OCI-LY1 (cell line): Measurements from ENCODE around the gene IRF8.
A peak's percentile ranks its signal among the peaks of the same experiment; 100 is the strongest.

Experiments
- H2AFZ ChIP-seq: fragments of 200-600 bp; sonication (generic), shearing (Covaris generic); 2 replicates; pipeline ENCODE4 v1.6.0; 2014; ENCODE audit warnings: antibody characterized with exemption, mild to moderate bottlenecking, low read length
- H3F3A ChIP-seq: fragments of 200-600 bp; sonication (generic), shearing (Covaris generic); 2 replicates; pipeline ENCODE4 v1.6.0; 2014; ENCODE audit warnings: mild to moderate bottlenecking, antibody characterized with exemption, low read length, moderate library complexity; ENCODE audit not compliant: insufficient read depth
- H3K27ac ChIP-seq: fragments of 200-600 bp; sonication (generic); 2 replicates; pipeline ENCODE4 v1.5.1; 2014; ENCODE audit warnings: low read length, mixed run types, mild to moderate bottlenecking, low read depth; ENCODE audit not compliant: poor library complexity, severe bottlenecking
- H3K27me3 ChIP-seq: fragments of 200-600 bp; sonication (generic); 2 replicates; pipeline ENCODE4 v1.6.0; 2014; ENCODE audit warnings: antibody characterized with exemption, mild to moderate bottlenecking, low read length, moderate library complexity; ENCODE audit not compliant: insufficient read depth
- H3K36me3 ChIP-seq: fragments of 200-600 bp; sonication (generic); 2 replicates; pipeline ENCODE4 v1.6.1; 2014; ENCODE audit warnings: mild to moderate bottlenecking, antibody characterized with exemption, low read length, moderate library complexity, mixed read lengths; ENCODE audit not compliant: insufficient read depth
- H3K4me1 ChIP-seq: fragments of 200-600 bp; sonication (generic); 2 replicates; pipeline ENCODE4 v1.5.1; 2014; ENCODE audit warnings: mild to moderate bottlenecking, low read length, moderate library complexity; ENCODE audit not compliant: insufficient read depth, severe bottlenecking
- H3K4me2 ChIP-seq: fragments of 200-600 bp; sonication (generic), shearing (Covaris generic); 2 replicates; pipeline ENCODE4 v1.6.1; 2014; ENCODE audit warnings: low read length
- H3K4me3 ChIP-seq: fragments of 200-600 bp; sonication (generic); 2 replicates; pipeline ENCODE4 v1.5.1; 2014; ENCODE audit warnings: low read length, low read depth, mild to moderate bottlenecking, mixed read lengths; ENCODE audit not compliant: poor library complexity, severe bottlenecking
- H3K79me2 ChIP-seq: fragments of 200-600 bp; shearing (Covaris generic); 2 replicates; pipeline ENCODE4 v1.6.1; 2016; ENCODE audit warnings: mixed run types, low read length, mixed read lengths; ENCODE audit not compliant: insufficient read depth
- H3K9ac ChIP-seq: fragments of 200-600 bp; sonication (generic), shearing (Covaris generic); 2 replicates; pipeline ENCODE4 v1.6.1; 2014; ENCODE audit warnings: mild to moderate bottlenecking, low read length, mixed read lengths
- H3K9me2 ChIP-seq: fragments of 200-600 bp; sonication (generic), shearing (Covaris generic); 2 replicates; pipeline ENCODE4 v1.6.1; 2014; ENCODE audit warnings: low read depth, mild to moderate bottlenecking, low read length, mixed read lengths
- H3K9me3 ChIP-seq: fragments of 200-600 bp; shearing (Covaris generic); 2 replicates; pipeline ENCODE4 v1.6.1; 2014; ENCODE audit warnings: low read length, mixed read lengths
- H4K20me1 ChIP-seq: fragments of 200-600 bp; sonication (generic), shearing (Covaris generic); 2 replicates; pipeline ENCODE4 v1.6.0; 2016; ENCODE audit warnings: mild to moderate bottlenecking, low read length; ENCODE audit not compliant: insufficient read depth
- EZH2 ChIP-seq: fragments of 200-600 bp; sonication (generic), shearing (Covaris generic); IDR thresholded peaks from 2 replicates; pipeline ENCODE4 v1.8.0; 2017; ENCODE audit warnings: borderline replicate concordance, mixed run types, mild to moderate bottlenecking, antibody characterized with exemption, low read length, moderate library complexity, mixed read lengths
- TF ChIP-seq, protein P1 (sequence below): fragments of 200-600 bp; sonication (generic), shearing (Covaris generic); IDR thresholded peaks from 2 replicates; pipeline ENCODE4 v1.5.1; 2017; ENCODE audit warnings: mild to moderate bottlenecking, antibody characterized with exemption, low read length, moderate library complexity, mixed read lengths

The IRF8 gene

DNA sequence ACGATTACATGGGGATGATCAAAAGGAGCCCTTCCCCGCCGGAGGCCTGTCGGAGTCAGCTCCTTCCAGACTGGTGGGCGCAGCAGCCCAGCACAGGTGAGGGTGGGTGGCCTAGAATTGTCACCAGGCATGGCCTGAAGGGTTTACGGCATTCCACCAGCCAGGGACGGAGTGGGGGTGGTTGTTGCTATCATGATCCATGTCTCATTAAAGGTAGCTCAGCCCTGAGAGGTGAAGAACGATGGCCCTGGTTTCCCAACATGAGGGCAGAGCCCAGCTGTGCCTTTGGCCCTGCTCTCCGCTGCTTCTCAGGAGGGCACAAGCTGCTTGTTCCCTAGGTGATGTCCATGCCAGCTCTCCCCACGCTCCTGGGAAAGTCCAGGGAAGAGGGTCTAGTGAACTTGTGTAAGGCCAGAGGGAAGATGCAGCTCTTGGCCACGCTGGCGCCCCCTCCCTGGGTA lies 14.2 kb downstream of the IRF8 start:
- no peaks in the 10 kb centered on the region for H3K9me3 ChIP-seq
- peak overlapping the region; percentile 56 for H3K9ac ChIP-seq
- peak overlapping the region; percentile 86 for H3K4me2 ChIP-seq
- H3K36me3 ChIP-seq = peaks cover 93% of the 10 kb centered on the region
- H4K20me1 ChIP-seq = no peaks in the 10 kb centered on the region
- no peaks in the 10 kb centered on the region for H3K27me3 ChIP-seq
- H3K4me3 ChIP-seq = peak overlapping the region; percentile 58
- H2AFZ ChIP-seq = no peak overlapping the region
- TF ChIP-seq, protein P1, sequence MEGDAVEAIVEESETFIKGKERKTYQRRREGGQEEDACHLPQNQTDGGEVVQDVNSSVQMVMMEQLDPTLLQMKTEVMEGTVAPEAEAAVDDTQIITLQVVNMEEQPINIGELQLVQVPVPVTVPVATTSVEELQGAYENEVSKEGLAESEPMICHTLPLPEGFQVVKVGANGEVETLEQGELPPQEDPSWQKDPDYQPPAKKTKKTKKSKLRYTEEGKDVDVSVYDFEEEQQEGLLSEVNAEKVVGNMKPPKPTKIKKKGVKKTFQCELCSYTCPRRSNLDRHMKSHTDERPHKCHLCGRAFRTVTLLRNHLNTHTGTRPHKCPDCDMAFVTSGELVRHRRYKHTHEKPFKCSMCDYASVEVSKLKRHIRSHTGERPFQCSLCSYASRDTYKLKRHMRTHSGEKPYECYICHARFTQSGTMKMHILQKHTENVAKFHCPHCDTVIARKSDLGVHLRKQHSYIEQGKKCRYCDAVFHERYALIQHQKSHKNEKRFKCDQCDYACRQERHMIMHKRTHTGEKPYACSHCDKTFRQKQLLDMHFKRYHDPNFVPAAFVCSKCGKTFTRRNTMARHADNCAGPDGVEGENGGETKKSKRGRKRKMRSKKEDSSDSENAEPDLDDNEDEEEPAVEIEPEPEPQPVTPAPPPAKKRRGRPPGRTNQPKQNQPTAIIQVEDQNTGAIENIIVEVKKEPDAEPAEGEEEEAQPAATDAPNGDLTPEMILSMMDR = no peak
- TF ChIP-seq EZH2 = no peak
- peak overlapping the region; percentile 94 for H3K27ac ChIP-seq
- H3F3A ChIP-seq = peaks cover 2% of the 10 kb centered on the region
- H3K9me2 ChIP-seq = no peaks in the 10 kb centered on the region
- H3K79me2 ChIP-seq = no peaks in the 10 kb centered on the region
- peaks cover 97% of the 10 kb centered on the region for H3K4me1 ChIP-seq

DNA sequence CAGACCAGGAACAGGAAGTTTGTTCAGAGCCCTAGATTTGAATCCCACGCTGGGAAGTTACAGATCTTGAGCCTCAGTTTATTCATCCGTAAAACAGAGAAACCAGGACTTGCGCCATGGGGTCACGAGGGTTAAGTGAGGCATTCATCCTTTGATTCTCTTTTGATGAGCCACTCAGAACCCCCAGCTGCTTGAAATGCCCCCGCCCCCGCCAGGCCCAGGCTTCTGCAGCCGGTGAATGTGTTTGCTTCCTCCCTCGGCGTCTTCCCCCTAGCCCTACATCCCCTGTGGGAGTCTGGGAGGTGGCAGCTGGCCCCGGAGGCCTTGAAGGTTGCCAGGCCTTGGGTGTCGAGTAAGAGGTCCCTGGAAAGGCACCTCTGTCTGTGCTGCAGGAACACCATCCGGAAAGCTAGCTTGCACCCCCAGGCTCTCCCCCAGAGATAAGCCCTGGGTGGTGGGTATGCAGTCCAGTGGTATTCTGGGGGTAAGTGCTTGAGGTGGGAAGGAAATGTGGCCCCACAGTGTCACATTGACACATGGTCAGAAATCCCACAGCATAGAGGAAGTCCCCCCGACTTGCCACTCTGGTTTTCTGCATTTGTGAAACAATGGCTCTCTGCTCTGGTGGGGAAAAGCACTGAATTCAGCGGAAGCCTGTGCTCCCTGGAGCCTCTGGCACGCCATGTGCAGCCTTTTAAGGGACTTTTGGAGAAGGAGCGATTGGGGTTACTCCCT lies 14.9 kb downstream of the IRF8 start:
- no peaks in the 10 kb centered on the region for H3K27me3 ChIP-seq
- H2AFZ ChIP-seq = no peak overlapping the region
- H3K4me3 ChIP-seq = peak overlapping the region; percentile 58
- H3K4me1 ChIP-seq = peaks cover 90% of the 10 kb centered on the region
- H3K9me3 ChIP-seq = no peaks in the 10 kb centered on the region
- TF ChIP-seq, protein P1 = no peak
- TF ChIP-seq EZH2 = no peak
- peaks cover 100% of the 10 kb centered on the region for H3K36me3 ChIP-seq
- H3K27ac ChIP-seq = peak overlapping the region; percentile 94
- H4K20me1 ChIP-seq = no peaks in the 10 kb centered on the region
- peak overlapping the region; percentile 86 for H3K4me2 ChIP-seq
- no peaks in the 10 kb centered on the region for H3K9me2 ChIP-seq
- peak overlapping the region; percentile 56 for H3K9ac ChIP-seq
- H3K79me2 ChIP-seq = no peaks in the 10 kb centered on the region
- H3F3A ChIP-seq = no peaks in the 10 kb centered on the region

DNA sequence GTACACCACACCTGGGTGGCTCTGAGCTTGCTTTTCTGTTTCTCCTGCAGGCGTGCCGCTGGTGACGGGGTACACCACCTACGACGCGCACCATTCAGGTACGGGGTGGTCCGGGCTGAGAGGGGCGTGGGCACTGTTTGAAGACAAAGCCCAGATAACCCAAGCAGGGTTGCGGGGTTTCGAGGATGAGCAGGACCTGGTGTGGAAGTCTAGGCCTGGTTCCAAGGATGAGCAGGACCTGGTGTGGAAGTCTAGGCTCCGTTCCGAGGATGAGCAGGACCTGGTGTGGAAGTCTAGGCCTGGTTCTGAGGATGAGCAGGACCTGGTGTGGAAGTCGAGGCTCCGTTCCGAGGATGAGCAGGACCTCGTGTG lies 15.4 kb downstream of the IRF8 start:
- Histone ChIP-seq H3K36me3 (peaks cover 100% of the 10 kb centered on the region), H3K9ac (no peak overlapping the region; the same call in 1 of the 2 replicates)

More for the DNA sequence above, 15.4 kb downstream of the IRF8 start:
- Histone ChIP-seq H3K4me3 (no peak overlapping the region), H3K79me2 (no peaks in the 10 kb centered on the region), H3K27me3 (no peaks in the 10 kb centered on the region), H4K20me1 (no peaks in the 10 kb centered on the region), H3K4me1 (peaks cover 85% of the 10 kb centered on the region), H3F3A (no peaks in the 10 kb centered on the region), H2AFZ (no peak overlapping the region), H3K4me2 (peak overlapping the region; percentile 86; the same call in 1 of the 2 replicates), H3K9me3 (no peaks in the 10 kb centered on the region), H3K27ac (peak overlapping the region; percentile 94), H3K9me2 (no peaks in the 10 kb centered on the region)
- TF ChIP-seq, protein P1 = no peak
- no peak for TF ChIP-seq EZH2
